Suprapubic skin (tissue), 4 donors: ENCODE data around the gene CAPN11. TPM values are rescaled to one million over a fixed set of nuclear protein-coding genes. Genes with fewer than 3 reads are reported as not detected.

ENCODE experiments used
- DNase-seq, 2 donors: peaks; one replicate each; pipeline ENCODE4 v3.0.0-alpha.2; 2019; ENCODE audit warnings: low spot score in 2 of 2
- H3K27ac ChIP-seq: fragments of 200-600 bp; sonication (generic); one replicate; pipeline ENCODE4 v1.5.1; 2019
- H3K27me3 ChIP-seq: fragments of 200-600 bp; sonication (generic); one replicate; pipeline ENCODE4 v1.5.1; 2019
- H3K36me3 ChIP-seq: fragments of 200-600 bp; sonication (generic); one replicate; pipeline ENCODE4 v1.5.1; 2019
- H3K4me1 ChIP-seq: fragments of 200-600 bp; sonication (generic); one replicate; pipeline ENCODE4 v1.5.1; 2019
- H3K4me3 ChIP-seq: fragments of 200-600 bp; sonication (generic); one replicate; pipeline ENCODE4 v1.5.1; 2019; ENCODE audit warnings: mild to moderate bottlenecking
- H3K9me3 ChIP-seq: fragments of 200-600 bp; sonication (generic); one replicate; pipeline ENCODE4 v1.5.1; 2019
- EP300 ChIP-seq: sonication (generic); formaldehyde crosslinking; IDR thresholded peaks from one replicate; pipeline ENCODE4 v1.6.1; 2017; ENCODE audit warnings: antibody characterized with exemption
- POLR2A ChIP-seq, 2 donors: fragments of 450-650 bp; IDR thresholded peaks; one replicate each; pipeline ENCODE4 v1.6.1; 2017; ENCODE audit warnings: antibody characterized with exemption in 2 of 2, mild to moderate bottlenecking in 2 of 2, moderate library complexity in 2 of 2
- POLR2AphosphoS5 ChIP-seq, 3 donors: sonication (generic); formaldehyde crosslinking; IDR thresholded peaks; one replicate each; pipeline ENCODE4 v1.6.1; 2017; ENCODE audit warnings: antibody characterized with exemption in 3 of 3
- WGBS: methylation state at CpG from one replicate; pipeline ENCODE4 v1.1.5; 2018; 5-methylcytosine and 5-hydroxymethylcytosine counted together
- total RNA-seq, 4 donors: library from RNA; depleted of rRNA; stranded (reverse); fragments of >200 nt; gene quantifications; one replicate each; pipeline ENCODE4 v1.1.0, GENCODE V29; 2016
- TF ChIP-seq, protein P1 (sequence below), 2 donors: fragments of 200-600 bp in 1 of 2; fragments of 450-650 bp in 1 of 2; sonication (generic) in 1 of 2; IDR thresholded peaks; one replicate each; pipeline ENCODE4 v1.5.1; 2016 to 2019; ENCODE audit warnings: antibody characterized with exemption in 2 of 2, mild to moderate bottlenecking in 1 of 2, moderate library complexity in 1 of 2

CAPN11 gene
- total RNA-seq, 4 donors from 2014 or later: 0.45 to 2.5 (median 1.2) TPM

DNA sequence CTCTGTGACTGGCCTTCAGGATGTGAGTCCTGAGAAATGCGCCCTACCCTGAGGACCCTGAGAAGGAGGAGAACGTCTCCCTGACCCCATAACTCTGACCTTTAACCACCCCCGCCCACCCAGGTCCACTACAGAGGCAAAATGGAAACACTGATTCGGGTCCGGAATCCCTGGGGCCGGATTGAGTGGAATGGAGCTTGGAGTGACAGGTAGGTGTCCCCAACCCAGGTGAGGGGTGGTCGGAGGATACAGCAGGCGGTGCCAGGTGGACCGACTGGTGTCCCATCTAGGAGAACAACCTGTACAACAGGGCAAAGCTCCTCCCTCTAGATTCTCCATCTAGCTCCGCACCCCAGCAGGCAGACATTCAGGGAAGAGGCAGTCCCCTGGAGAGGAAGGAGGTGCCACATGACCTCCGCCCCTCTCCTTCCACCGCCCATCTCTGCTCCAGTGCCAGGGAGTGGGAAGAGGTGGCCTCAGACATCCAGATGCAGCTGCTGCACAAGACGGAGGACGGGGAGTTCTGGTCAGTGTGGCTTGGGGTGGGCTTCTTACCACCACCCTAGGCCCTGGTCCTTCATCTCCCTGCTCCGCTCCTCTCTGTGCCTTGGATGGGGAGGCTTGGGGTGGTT is 17.6 kb downstream of the CAPN11 start:
- Histone ChIP-seq H3K4me1 (peaks cover 32% of the 10 kb centered on the region), H3K27me3 (no peaks in the 10 kb centered on the region), H3K27ac (no peak overlapping the region), H3K4me3 (no peak overlapping the region), H3K36me3 (no peaks in the 10 kb centered on the region), H3K9me3 (no peaks in the 10 kb centered on the region)
- DNase-seq: no peak
- 74% methylated on average over 14 of the region's 15 CpGs for WGBS
- TF ChIP-seq, protein P1, sequence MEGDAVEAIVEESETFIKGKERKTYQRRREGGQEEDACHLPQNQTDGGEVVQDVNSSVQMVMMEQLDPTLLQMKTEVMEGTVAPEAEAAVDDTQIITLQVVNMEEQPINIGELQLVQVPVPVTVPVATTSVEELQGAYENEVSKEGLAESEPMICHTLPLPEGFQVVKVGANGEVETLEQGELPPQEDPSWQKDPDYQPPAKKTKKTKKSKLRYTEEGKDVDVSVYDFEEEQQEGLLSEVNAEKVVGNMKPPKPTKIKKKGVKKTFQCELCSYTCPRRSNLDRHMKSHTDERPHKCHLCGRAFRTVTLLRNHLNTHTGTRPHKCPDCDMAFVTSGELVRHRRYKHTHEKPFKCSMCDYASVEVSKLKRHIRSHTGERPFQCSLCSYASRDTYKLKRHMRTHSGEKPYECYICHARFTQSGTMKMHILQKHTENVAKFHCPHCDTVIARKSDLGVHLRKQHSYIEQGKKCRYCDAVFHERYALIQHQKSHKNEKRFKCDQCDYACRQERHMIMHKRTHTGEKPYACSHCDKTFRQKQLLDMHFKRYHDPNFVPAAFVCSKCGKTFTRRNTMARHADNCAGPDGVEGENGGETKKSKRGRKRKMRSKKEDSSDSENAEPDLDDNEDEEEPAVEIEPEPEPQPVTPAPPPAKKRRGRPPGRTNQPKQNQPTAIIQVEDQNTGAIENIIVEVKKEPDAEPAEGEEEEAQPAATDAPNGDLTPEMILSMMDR (IDR thresholded peaks at IDR 0.05): no peak
- no peak for TF ChIP-seq EP300
- no peak for TF ChIP-seq POLR2AphosphoS5 (IDR thresholded peaks at IDR 0.05)
- TF ChIP-seq POLR2A (IDR thresholded peaks at IDR 0.05): no peak

DNA sequence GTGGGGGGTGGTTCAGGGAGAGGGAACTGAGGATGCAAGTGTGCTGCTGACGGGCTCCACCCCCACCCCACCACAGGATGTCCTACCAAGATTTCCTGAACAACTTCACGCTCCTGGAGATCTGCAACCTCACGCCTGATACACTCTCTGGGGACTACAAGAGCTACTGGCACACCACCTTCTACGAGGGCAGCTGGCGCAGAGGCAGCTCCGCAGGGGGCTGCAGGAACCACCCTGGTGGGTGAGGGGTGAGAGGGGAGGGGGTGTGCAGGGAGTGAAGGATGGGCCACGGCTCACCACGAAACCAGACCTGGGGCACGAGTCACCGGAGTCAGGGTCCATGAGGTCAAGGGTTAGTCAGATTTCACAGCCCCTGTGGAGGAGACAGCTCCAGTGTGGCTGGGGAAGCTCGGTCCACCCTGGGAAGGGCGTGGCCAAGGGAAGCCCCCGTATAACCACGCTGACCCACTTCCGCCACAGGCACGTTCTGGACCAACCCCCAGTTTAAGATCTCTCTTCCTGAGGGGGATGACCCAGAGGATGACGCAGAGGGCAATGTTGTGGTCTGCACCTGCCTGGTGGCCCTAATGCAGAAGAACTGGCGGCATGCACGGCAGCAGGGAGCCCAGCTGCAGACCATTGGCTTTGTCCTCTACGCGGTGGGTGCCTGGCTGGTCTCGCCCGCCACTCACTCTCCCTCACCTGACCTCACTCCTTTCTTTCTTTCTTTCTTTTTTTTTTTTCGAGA is 18.3 kb downstream of the CAPN11 start:
- Histone ChIP-seq H3K27ac (no peak overlapping the region), H3K4me3 (no peak overlapping the region), H3K9me3 (no peaks in the 10 kb centered on the region), H3K4me1 (peaks cover 32% of the 10 kb centered on the region), H3K36me3 (no peaks in the 10 kb centered on the region), H3K27me3 (no peaks in the 10 kb centered on the region)
- TF ChIP-seq EP300 (no peak), POLR2A (IDR thresholded peaks at IDR 0.05) (no peak), POLR2AphosphoS5 (IDR thresholded peaks at IDR 0.05) (no peak)
- TF ChIP-seq, protein P1 (IDR thresholded peaks at IDR 0.05): no peak
- no peak for DNase-seq
- WGBS: 75% methylated on average over 23 of the region's 24 CpGs

DNA sequence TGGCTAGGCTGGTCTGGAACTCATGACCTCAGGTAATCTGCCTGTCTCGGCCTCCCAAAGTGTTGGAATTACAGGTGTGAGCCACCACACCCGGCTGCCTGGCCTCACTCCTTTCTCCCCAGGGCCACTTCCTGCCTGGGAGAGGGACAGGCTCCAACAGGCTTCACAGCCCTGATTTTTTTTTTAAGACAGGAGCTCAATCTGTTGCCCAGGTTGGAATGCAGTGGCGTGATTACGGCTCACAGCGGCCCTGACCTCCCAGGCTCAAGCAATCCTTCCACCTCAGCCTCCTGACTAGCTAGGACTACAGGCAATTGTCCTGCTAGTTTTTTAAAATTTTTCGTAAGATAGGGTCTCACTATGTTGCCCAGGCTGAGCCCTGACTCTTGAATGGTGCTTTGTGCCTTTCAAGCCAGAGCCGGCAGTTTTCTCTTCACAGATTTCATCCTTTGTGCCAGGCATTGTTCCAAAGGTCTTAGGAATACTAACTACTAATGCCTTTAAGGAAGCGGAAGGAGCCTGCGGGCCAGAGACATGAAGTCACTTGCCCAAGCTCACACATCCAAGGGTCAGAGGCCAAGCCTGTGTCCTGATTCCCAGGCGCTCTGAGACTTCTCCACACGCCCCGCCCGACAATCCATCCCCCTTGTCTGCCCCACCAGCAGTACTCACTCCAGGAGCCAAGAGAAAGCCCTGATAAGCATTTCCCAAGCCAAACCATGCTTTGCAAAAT is 19.2 kb downstream of the CAPN11 start:
- no peak for DNase-seq
- Histone ChIP-seq H3K9me3 (no peaks in the 10 kb centered on the region), H3K36me3 (no peaks in the 10 kb centered on the region), H3K4me3 (no peak overlapping the region), H3K4me1 (peaks cover 29% of the 10 kb centered on the region), H3K27me3 (no peaks in the 10 kb centered on the region), H3K27ac (peak overlapping the region; percentile 45)
- TF ChIP-seq, protein P1 (IDR thresholded peaks at IDR 0.05): no peak
- TF ChIP-seq POLR2AphosphoS5 (IDR thresholded peaks at IDR 0.05) (no peak), EP300 (no peak), POLR2A (IDR thresholded peaks at IDR 0.05) (no peak)
- 56% methylated on average over 13 of the region's 13 CpGs for WGBS

DNA sequence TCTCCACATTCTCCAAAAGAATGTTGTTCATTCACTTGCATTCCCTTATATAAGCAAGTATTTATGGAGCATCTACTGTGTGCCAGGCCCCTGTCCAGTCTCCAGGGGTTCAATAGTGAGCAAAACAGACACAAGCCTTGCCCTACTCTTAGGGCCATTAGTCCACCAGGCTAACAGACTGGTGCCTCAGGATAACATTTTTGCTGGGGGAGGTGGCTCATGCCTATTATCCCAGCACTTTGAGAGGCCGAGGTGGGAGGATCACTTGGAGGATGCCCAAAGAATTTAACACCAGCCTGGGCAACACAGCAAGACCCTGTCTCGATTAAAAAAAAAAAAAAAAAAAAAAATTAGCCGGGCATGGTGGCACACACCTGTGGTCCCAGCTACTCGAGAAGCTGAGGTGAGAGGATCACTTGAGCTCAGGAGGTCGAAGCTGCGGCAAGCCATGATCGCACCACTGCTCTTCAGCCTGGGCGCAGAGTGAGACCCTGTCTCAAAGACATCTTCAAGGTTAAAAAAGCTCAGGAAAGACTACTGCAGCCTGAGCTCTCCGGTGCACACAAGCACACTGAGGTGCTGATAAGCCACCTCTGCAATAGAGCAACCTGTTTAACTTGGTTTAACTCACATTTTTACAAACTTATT is 19.9 kb downstream of the CAPN11 start:
- H3K4me3 ChIP-seq: no peak overlapping the region
- TF ChIP-seq POLR2A (IDR thresholded peaks at IDR 0.05) (no peak), POLR2AphosphoS5 (IDR thresholded peaks at IDR 0.05) (no peak), EP300 (no peak)
- TF ChIP-seq, protein P1 (IDR thresholded peaks at IDR 0.05): no peak
- peaks cover 33% of the 10 kb centered on the region for H3K4me1 ChIP-seq
- no peak for DNase-seq
- 80% methylated on average over 9 of the region's 9 CpGs for WGBS
- no peaks in the 10 kb centered on the region for H3K9me3 ChIP-seq
- H3K36me3 ChIP-seq: no peaks in the 10 kb centered on the region
- H3K27me3 ChIP-seq: no peaks in the 10 kb centered on the region
- peak overlapping the region; percentile 45 for H3K27ac ChIP-seq
